ES-I3 (cell line): ENCODE measurements around the gene CTNNA1.
"Not testable (repeated sequence)": the region's sequence is repeated elsewhere in the genome, so short reads cannot be mapped to it uniquely, and the experiment has no call there.

ENCODE experiments used
- H3K36me3 ChIP-seq: 2 replicates; pipeline ENCODE4 v1.6.1; 2013; ENCODE audit warnings: mild to moderate bottlenecking, low read length, control low read depth, moderate library complexity; ENCODE audit not compliant: insufficient read depth
- H3K4me1 ChIP-seq: 2 replicates; pipeline ENCODE4 v1.6.1; 2013; ENCODE audit warnings: mild to moderate bottlenecking, control low read depth, low read length; ENCODE audit not compliant: insufficient read depth
- H3K9ac ChIP-seq: 2 replicates; pipeline ENCODE4 v1.6.1; 2013; ENCODE audit warnings: low read depth, mild to moderate bottlenecking, low read length, moderate library complexity
- H3K9me3 ChIP-seq: 2 replicates; pipeline ENCODE4 v1.6.1; 2013; ENCODE audit warnings: mild to moderate bottlenecking, low read length, moderate library complexity; ENCODE audit not compliant: control insufficient read depth, insufficient read depth

The CTNNA1 gene

GRCh38 chr5:138903130-138903775, 150.0 kb downstream of the CTNNA1 start:
- no peaks in the 10 kb centered on the region for H3K9me3 ChIP-seq
- no peak overlapping the region for H3K9ac ChIP-seq
- H3K4me1 ChIP-seq = no peaks in the 10 kb centered on the region; the same call in 1 of the 2 replicates
- H3K36me3 ChIP-seq = peaks cover 22% of the 10 kb centered on the region

GRCh38 chr5:138905541-138905940, 152.3 kb downstream of the CTNNA1 start:
- Histone ChIP-seq H3K4me1 (no peaks in the 10 kb centered on the region), H3K9ac (no peak overlapping the region), H3K36me3 (peaks cover 26% of the 10 kb centered on the region), H3K9me3 (no peaks in the 10 kb centered on the region)

GRCh38 chr5:138909734-138910133, 156.5 kb downstream of the CTNNA1 start:
- Histone ChIP-seq H3K4me1 (no peaks in the 10 kb centered on the region), H3K36me3 (peaks cover 17% of the 10 kb centered on the region; the same call in 1 of the 2 replicates), H3K9ac (no peak overlapping the region), H3K9me3 (no peaks in the 10 kb centered on the region)

- Histone ChIP-seq H3K9ac (no peak overlapping the region), H3K4me1 (no peaks in the 10 kb centered on the region), H3K36me3 (peaks cover 12% of the 10 kb centered on the region; the same call in 1 of the 2 replicates), H3K9me3 (no peaks in the 10 kb centered on the region)
These were observed 157.4 kb downstream of the CTNNA1 start for GRCh38 chr5:138910546-138911185.

GRCh38 chr5:138911441-138911840, 158.2 kb downstream of the CTNNA1 start:
- Histone ChIP-seq H3K9ac (no peak overlapping the region), H3K4me1 (no peaks in the 10 kb centered on the region), H3K36me3 (peaks cover 4% of the 10 kb centered on the region; the same call in 1 of the 2 replicates), H3K9me3 (no peaks in the 10 kb centered on the region)

- Histone ChIP-seq H3K4me1 (no peaks in the 10 kb centered on the region), H3K36me3 (peaks cover 4% of the 10 kb centered on the region; the same call in 1 of the 2 replicates), H3K9ac (no peak overlapping the region), H3K9me3 (no peaks in the 10 kb centered on the region)
These were observed 158.9 kb downstream of the CTNNA1 start for GRCh38 chr5:138912093-138912492.

- Histone ChIP-seq H3K4me1 (no peaks in the 10 kb centered on the region), H3K9me3 (no peaks in the 10 kb centered on the region), H3K9ac (no peak overlapping the region), H3K36me3 (peaks cover 7% of the 10 kb centered on the region; the same call in 1 of the 2 replicates)
These were observed 160.5 kb downstream of the CTNNA1 start for GRCh38 chr5:138913773-138914172.

- Histone ChIP-seq H3K9me3 (no peaks in the 10 kb centered on the region), H3K36me3 (peaks cover 11% of the 10 kb centered on the region), H3K4me1 (no peaks in the 10 kb centered on the region), H3K9ac (no peak overlapping the region)
These were observed 161.1 kb downstream of the CTNNA1 start for GRCh38 chr5:138914338-138914737.

GRCh38 chr5:138918686-138919085, 165.5 kb downstream of the CTNNA1 start:
- H3K36me3 ChIP-seq = peaks cover 14% of the 10 kb centered on the region
- no peaks in the 10 kb centered on the region; the same call in 1 of the 2 replicates for H3K4me1 ChIP-seq
- no peak overlapping the region for H3K9ac ChIP-seq
- no peaks in the 10 kb centered on the region for H3K9me3 ChIP-seq

GRCh38 chr5:138920181-138920580, 167.0 kb downstream of the CTNNA1 start:
- Histone ChIP-seq H3K4me1 (no peaks in the 10 kb centered on the region; the same call in 1 of the 2 replicates), H3K36me3 (peaks cover 21% of the 10 kb centered on the region), H3K9ac (no peak overlapping the region), H3K9me3 (no peaks in the 10 kb centered on the region)

GRCh38 chr5:138921362-138921761, 168.1 kb downstream of the CTNNA1 start:
- not testable (repeated sequence) for H3K9me3 ChIP-seq, H3K9ac ChIP-seq, H3K4me1 ChIP-seq
- peaks cover 23% of the 10 kb centered on the region for H3K36me3 ChIP-seq

- Histone ChIP-seq H3K9me3 (no peaks in the 10 kb centered on the region), H3K9ac (no peak overlapping the region), H3K36me3 (peaks cover 31% of the 10 kb centered on the region), H3K4me1 (no peaks in the 10 kb centered on the region; the same call in 1 of the 2 replicates)
These were observed 169.3 kb downstream of the CTNNA1 start for GRCh38 chr5:138922494-138922893.

- no peaks in the 10 kb centered on the region for H3K9me3 ChIP-seq
- H3K9ac ChIP-seq = no peak overlapping the region
- H3K36me3 ChIP-seq = peaks cover 31% of the 10 kb centered on the region
- no peaks in the 10 kb centered on the region; the same call in 1 of the 2 replicates for H3K4me1 ChIP-seq
These were observed 171.9 kb downstream of the CTNNA1 start for GRCh38 chr5:138925090-138925635.

GRCh38 chr5:138926257-138926656, 173.0 kb downstream of the CTNNA1 start:
- no peak overlapping the region for H3K9ac ChIP-seq
- H3K9me3 ChIP-seq = no peaks in the 10 kb centered on the region
- peaks cover 36% of the 10 kb centered on the region for H3K36me3 ChIP-seq
- H3K4me1 ChIP-seq = no peaks in the 10 kb centered on the region
